ENCODE results near the gene CSF3. TPM values are rescaled to one million over a fixed set of nuclear protein-coding genes. Genes with fewer than 3 reads are reported as not detected.

Gene CSF3
- total RNA-seq, 1 experiment from 2014 or later = 4.0 TPM

DNA sequence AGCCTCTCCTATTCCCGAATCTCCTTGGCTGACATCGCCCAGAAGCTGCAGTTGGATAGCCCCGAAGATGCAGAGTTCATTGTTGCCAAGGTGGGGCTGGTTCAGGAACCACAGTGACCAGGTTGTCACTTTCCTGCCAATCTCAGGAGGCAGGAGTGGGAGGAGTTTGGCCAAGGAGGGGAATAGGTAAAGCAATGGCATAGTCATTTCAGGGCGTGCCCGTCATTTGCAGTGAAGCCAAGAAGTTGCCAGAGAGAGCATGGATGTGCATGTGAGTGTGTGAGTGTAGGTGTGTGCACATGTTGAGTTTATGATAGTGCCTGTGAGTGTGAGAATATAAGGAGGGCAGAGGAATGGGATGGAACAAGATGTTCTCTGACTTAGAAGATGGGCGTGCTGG lies 19.8 kb upstream of the CSF3 start:
- BruUV-seq (replicated peaks) = no TSS peak
- Histone ChIP-seq H2AFZ (ENCODE audit: low read length) (no peak overlapping the region), H3K4me1 (ENCODE audit: insufficient read depth, low read length) (no peaks in the 10 kb centered on the region), H3F3A (ENCODE audit: low read length, unreplicated experiment) (no peaks in the 10 kb centered on the region), H3K27ac (ENCODE audit: low read length) (no peak overlapping the region), H3K9ac (ENCODE audit: low read length) (no peak overlapping the region), H3K9me2 (replicated peaks; ENCODE audit: low read length) (no peaks in the 10 kb centered on the region), H3K36me3 (ENCODE audit: low read depth, low read length) (peaks cover 35% of the 10 kb centered on the region), H3K4me3 (ENCODE audit: low read length) (no peak overlapping the region), H3K4me2 (ENCODE audit: low read length) (no peak overlapping the region), H4K20me1 (ENCODE audit: low read length) (no peaks in the 10 kb centered on the region), H3K9me3 (ENCODE audit: low read length) (no peaks in the 10 kb centered on the region), H3K79me2 (ENCODE audit: low read length) (no peaks in the 10 kb centered on the region), H3K27me3 (ENCODE audit: low read length) (no peaks in the 10 kb centered on the region)
- peak; percentile 24; the same call in 1 of the 2 replicates for ATAC-seq
- DNase-seq = peak; percentile 27
- intact Hi-C loops (cut with micrococcal nuclease) = no loop called here
- ChIA-PET CTCF (no interaction called here), POLR2A (ENCODE audit: unreplicated experiment) (no interaction called here)
- TF ChIP-seq, protein P1, sequence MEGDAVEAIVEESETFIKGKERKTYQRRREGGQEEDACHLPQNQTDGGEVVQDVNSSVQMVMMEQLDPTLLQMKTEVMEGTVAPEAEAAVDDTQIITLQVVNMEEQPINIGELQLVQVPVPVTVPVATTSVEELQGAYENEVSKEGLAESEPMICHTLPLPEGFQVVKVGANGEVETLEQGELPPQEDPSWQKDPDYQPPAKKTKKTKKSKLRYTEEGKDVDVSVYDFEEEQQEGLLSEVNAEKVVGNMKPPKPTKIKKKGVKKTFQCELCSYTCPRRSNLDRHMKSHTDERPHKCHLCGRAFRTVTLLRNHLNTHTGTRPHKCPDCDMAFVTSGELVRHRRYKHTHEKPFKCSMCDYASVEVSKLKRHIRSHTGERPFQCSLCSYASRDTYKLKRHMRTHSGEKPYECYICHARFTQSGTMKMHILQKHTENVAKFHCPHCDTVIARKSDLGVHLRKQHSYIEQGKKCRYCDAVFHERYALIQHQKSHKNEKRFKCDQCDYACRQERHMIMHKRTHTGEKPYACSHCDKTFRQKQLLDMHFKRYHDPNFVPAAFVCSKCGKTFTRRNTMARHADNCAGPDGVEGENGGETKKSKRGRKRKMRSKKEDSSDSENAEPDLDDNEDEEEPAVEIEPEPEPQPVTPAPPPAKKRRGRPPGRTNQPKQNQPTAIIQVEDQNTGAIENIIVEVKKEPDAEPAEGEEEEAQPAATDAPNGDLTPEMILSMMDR (conservative IDR thresholded peaks at IDR 0.05; ENCODE audit: low read depth, low read length) = no peak
- TF ChIP-seq EZH2phosphoT487 (IDR thresholded peaks at IDR 0.05; ENCODE audit: borderline replicate concordance, low read length) = no peak
- TF ChIP-seq EZH2 (IDR thresholded peaks at IDR 0.05; ENCODE audit: low read length, unreplicated experiment) = no peak

DNA sequence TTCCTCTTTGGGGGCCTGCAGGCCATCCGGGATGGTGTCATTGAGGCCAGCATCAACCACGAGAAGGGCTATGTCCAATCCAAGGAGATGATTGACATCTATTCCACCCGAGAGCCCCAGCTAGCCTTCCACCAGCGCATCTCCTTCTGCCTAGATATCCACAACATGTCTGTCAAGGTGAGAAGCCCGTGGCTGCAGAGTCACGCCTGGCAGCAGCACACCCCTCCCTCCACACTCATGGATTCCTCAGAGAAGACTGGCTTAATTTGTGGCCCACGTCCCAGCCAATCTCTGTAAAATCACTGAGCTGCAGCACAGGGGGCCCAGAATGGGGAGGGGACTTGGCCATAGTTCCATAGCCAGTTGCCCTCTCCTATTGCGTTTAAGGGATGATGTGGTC lies 19.1 kb upstream of the CSF3 start:
- H3K9me2 ChIP-seq (replicated peaks; ENCODE audit: low read length) = no peaks in the 10 kb centered on the region
- H3K4me1 ChIP-seq (ENCODE audit: insufficient read depth, low read length) = no peaks in the 10 kb centered on the region
- H3K9me3 ChIP-seq (ENCODE audit: low read length) = no peaks in the 10 kb centered on the region
- no TSS peak for BruUV-seq (replicated peaks)
- H3K27ac ChIP-seq (ENCODE audit: low read length) = no peak overlapping the region
- no peaks in the 10 kb centered on the region for H4K20me1 ChIP-seq (ENCODE audit: low read length)
- no peak overlapping the region for H3K4me3 ChIP-seq (ENCODE audit: low read length)
- TF ChIP-seq, protein P1 (conservative IDR thresholded peaks at IDR 0.05; ENCODE audit: low read depth, low read length) = no peak
- TF ChIP-seq EZH2 (IDR thresholded peaks at IDR 0.05; ENCODE audit: low read length, unreplicated experiment) (no peak), EZH2phosphoT487 (IDR thresholded peaks at IDR 0.05; ENCODE audit: borderline replicate concordance, low read length) (no peak)
- H3K79me2 ChIP-seq (ENCODE audit: low read length) = no peaks in the 10 kb centered on the region
- no peaks in the 10 kb centered on the region for H3K27me3 ChIP-seq (ENCODE audit: low read length)
- POLR2A ChIA-PET (ENCODE audit: unreplicated experiment) = no interaction called here
- peaks cover 30% of the 10 kb centered on the region for H3K36me3 ChIP-seq (ENCODE audit: low read depth, low read length)
- intact Hi-C loops (cut with micrococcal nuclease) = no loop called here
- ATAC-seq = no peak
- H3K9ac ChIP-seq (ENCODE audit: low read length) = no peak overlapping the region
- H3K4me2 ChIP-seq (ENCODE audit: low read length) = no peak overlapping the region
- DNase-seq = no peak
- CTCF ChIA-PET = no interaction called here
- H2AFZ ChIP-seq (ENCODE audit: low read length) = no peak overlapping the region
- no peaks in the 10 kb centered on the region for H3F3A ChIP-seq (ENCODE audit: low read length, unreplicated experiment)

GRCh38 chr17:39996800-39997199 lies 18.4 kb upstream of the CSF3 start:
- Histone ChIP-seq H4K20me1 (ENCODE audit: low read length) (no peaks in the 10 kb centered on the region), H3K27me3 (ENCODE audit: low read length) (no peaks in the 10 kb centered on the region), H3F3A (ENCODE audit: low read length, unreplicated experiment) (no peaks in the 10 kb centered on the region), H3K4me3 (ENCODE audit: low read length) (no peak overlapping the region), H3K36me3 (ENCODE audit: low read depth, low read length) (peaks cover 30% of the 10 kb centered on the region), H3K79me2 (ENCODE audit: low read length) (no peaks in the 10 kb centered on the region), H3K27ac (ENCODE audit: low read length) (no peak overlapping the region), H3K9me2 (replicated peaks; ENCODE audit: low read length) (no peaks in the 10 kb centered on the region), H3K4me1 (ENCODE audit: insufficient read depth, low read length) (no peaks in the 10 kb centered on the region), H2AFZ (ENCODE audit: low read length) (no peak overlapping the region), H3K9me3 (ENCODE audit: low read length) (no peaks in the 10 kb centered on the region), H3K4me2 (ENCODE audit: low read length) (no peak overlapping the region), H3K9ac (ENCODE audit: low read length) (no peak overlapping the region)
- ATAC-seq = no peak
- TF ChIP-seq, protein P1 (conservative IDR thresholded peaks at IDR 0.05; ENCODE audit: low read depth, low read length) = no peak
- TF ChIP-seq EZH2phosphoT487 (IDR thresholded peaks at IDR 0.05; ENCODE audit: borderline replicate concordance, low read length) = no peak
- no peak for TF ChIP-seq EZH2 (IDR thresholded peaks at IDR 0.05; ENCODE audit: low read length, unreplicated experiment)
- POLR2A ChIA-PET (ENCODE audit: unreplicated experiment) = interaction anchor here (0.7 kb wide), 1 partner anchor 25 kb away, joined by 32 read pairs; no protein-coding TSS in a partner anchor
- CTCF ChIA-PET = no interaction called here
- intact Hi-C loops (cut with micrococcal nuclease) = no loop called here
- DNase-seq = no peak
- BruUV-seq (replicated peaks) = no TSS peak

All from PC-3 (cell line).